Coronary artery (tissue), 2 donors: Measurements from ENCODE around the gene UGT1A10.

Experiments
- DNase-seq: peaks from one replicate; pipeline ENCODE4 v3.0.0-alpha.2; 2017; ENCODE audit warnings: low spot score
- H3K27ac ChIP-seq, 2 donors: fragments of 200-600 bp; sonication (generic); one replicate each; pipeline ENCODE4 v1.5.1; 2016 to 2019
- H3K4me3 ChIP-seq: fragments of 200-600 bp; sonication (generic); 2 replicates; pipeline ENCODE4 v1.5.1; 2016; ENCODE audit warnings: mild to moderate bottlenecking, moderate library complexity
- CTCF ChIP-seq: fragments of 200-600 bp; sonication (generic); IDR thresholded peaks from one replicate; pipeline ENCODE4 v1.5.1; 2019; ENCODE audit warnings: antibody characterized with exemption

UGT1A10 gene

DNA sequence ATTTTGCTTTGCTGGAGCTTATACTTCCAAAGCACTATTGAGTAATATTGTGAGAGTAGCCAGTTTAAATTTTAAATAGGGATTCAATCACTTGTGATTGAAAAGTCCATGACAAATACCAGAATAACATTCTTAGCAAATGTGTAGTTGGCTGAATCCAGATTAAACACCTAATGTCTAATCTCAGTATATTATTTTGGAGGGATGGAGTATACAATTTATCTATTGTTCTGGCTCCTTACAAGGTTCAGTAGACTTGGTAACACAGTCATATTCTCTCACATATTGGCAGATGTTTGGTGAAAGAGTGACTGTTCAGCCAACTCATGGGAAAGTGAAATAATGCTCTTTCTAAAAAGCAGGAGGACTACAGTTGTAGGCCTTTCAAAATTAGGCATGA is 37.6 kb downstream of the UGT1A10 start:
- no peak for TF ChIP-seq CTCF
- no peak overlapping the region for H3K27ac ChIP-seq
- H3K4me3 ChIP-seq = no peak overlapping the region
- DNase-seq = no peak

DNA sequence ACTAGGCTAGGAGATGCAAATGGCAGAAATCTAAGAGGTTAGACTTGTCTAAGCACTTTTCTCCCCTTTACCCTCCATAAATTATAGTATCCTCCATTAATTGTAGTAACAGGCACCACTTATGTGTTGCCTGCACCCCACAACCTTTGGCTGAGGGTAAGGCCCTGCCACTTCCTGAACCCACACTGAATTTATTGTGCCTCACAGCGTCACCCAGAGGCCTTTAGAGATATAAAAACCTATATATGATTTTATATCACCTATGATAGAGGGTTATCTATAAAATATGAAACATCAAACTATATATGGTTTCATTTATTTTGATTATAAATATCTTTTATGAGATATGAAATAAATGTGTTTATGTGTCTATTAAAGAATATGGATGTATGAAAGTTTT is 38.1 kb downstream of the UGT1A10 start:
- DNase-seq = no peak
- no peak overlapping the region for H3K27ac ChIP-seq
- no peak overlapping the region for H3K4me3 ChIP-seq
- TF ChIP-seq CTCF = no peak

DNA sequence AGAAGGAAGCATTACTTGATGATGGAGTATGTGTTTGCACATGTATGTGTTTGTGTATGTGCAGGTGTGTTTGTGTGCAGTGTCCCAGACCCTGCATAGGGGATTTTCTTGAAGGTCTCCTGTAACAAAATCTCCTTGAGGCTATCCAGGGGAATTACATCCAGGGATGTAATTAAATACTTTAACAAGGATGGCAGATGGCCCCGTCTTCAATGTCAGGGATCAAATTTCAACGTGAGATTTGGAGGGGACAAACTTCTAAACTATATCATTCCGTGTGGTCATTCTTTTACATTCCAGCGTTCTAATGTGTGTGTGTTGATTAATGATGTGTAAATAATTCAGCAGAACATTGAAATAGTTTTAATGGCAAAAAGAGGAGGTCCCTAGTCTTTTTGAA is 38.7 kb downstream of the UGT1A10 start:
- H3K27ac ChIP-seq = no peak overlapping the region
- no peak for DNase-seq

GRCh38 chr2:233676046-233676445 is 39.8 kb downstream of the UGT1A10 start:
- no peak overlapping the region for H3K4me3 ChIP-seq
- H3K27ac ChIP-seq = no peak overlapping the region
- DNase-seq = no peak
- no peak for TF ChIP-seq CTCF

More for the DNA sequence above, 38.7 kb downstream of the UGT1A10 start:
- no peak for TF ChIP-seq CTCF
- H3K4me3 ChIP-seq = no peak overlapping the region

DNA sequence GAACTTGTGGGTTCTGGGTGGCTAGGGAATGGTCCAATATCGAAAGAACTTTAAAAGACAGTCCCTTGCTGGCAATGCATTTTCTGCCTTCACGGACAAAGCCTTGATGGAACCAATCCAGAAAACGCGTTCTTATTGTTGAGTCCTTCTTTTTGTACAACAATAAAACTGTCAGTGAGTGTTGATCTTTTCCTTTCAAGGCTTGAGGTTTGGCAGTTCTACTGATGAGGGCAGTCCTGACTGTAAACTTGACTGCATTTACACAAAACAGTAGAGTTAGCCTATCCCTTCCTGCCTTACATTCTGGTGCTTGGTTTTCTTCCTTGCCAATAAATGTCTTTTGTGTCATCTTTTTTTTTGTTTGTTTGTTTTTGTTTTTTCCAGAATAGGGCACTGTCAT is 42.9 kb downstream of the UGT1A10 start:
- DNase-seq = no peak
- Histone ChIP-seq H3K4me3 (no peak overlapping the region), H3K27ac (no peak overlapping the region)
- no peak for TF ChIP-seq CTCF

DNA sequence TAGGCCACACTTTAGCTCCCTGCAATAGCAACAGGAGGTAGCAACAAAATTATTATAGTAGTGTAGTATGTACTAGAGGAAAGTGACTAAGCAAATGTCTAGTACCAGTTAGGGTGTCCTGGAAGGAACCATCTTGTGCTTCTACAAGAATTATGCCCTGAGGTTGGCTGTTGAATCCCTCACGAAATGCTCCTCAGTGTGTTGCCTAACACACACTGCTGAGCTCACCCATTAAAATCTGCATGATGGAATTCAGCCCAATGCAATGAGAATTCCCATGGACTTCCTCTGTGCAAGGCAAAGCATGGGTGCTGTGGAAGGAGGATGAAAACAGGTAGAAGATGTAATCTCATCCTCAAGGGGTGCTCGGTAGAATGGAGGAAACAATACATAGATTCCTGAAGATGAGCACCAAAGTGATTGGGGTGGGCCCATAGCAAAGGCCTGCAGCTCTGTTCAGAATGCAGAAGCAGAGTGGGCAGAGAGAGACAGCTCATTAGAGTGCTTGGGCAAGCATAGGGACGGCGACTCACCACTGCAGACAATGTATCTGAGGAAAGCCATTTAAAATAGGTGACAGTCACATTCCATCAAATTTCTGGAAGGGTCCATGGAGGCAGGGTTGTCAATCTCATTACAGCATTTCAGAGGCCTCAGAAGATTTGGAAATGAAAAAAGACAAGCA is 44.3 kb downstream of the UGT1A10 start:
- no peak overlapping the region for H3K27ac ChIP-seq
- DNase-seq = no peak
- no peak overlapping the region for H3K4me3 ChIP-seq
- TF ChIP-seq CTCF = no peak

GRCh38 chr2:233681521-233682099 is 45.4 kb downstream of the UGT1A10 start, which contains the start of gene UGT1A7:
Gene UGT1A7 (plus strand): TSS chr2:233681901. CDS start chr2:233681938, 37 bp downstream.
- TF ChIP-seq CTCF = no peak
- Histone ChIP-seq H3K27ac (no peak within 1 kb of the TSS), H3K4me3 (no peak within 1 kb of the TSS)
- no peak for DNase-seq
